Fibroblast of skin of abdomen (primary cell): ENCODE data around the gene PMP22.
"Not testable (repeated sequence)": the region's sequence is repeated elsewhere in the genome, so short reads cannot be mapped to it uniquely, and the experiment has no call there.

Experiments
- DNase-seq: peaks from one replicate; pipeline ENCODE4 v3.0.0-alpha.2; 2013

The PMP22 gene

GRCh38 chr17:15200574-15200973, 64.6 kb downstream of the PMP22 start:
- not testable (repeated sequence) for DNase-seq

GRCh38 chr17:15197229-15197628, 67.9 kb downstream of the PMP22 start:
- DNase-seq, result no peak

DNA sequence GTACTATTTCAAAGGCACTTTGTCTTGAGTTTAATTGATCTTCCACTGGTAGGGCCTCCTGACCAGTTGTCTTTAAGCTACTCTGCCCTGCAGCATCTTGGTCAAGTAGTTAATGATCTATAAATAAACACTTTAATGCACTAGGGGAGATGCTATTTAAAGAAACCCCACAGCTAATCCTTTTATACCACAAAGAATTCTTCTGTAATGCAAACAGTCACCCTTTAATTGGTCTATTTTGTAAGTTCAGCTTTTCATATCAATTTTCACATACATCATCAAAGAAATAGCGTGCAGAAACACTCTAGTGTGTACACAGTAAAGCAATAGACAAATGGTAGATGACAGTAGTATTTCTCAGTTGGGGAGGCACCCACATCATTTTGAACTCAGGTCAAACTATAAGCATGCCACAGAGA, 70.3 kb downstream of the PMP22 start:
- DNase-seq, result peak; percentile 61

DNA sequence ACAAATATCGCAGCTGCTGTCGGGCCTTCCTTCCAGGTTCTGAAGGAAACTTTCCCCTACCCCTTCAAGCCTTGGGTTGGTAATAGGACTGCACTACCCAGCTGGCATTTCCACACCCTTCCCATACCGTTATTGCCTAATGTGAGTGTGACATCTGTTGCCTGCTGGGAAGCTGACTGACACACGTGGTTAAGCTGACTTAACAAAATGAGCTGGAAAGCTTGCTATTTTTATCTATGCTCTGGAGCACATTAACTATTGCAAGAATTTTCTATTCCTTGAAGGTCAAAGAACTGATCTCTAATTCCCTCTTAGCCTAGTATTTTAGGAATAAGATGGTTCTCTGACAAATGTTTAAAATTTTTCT, 79.5 kb downstream of the PMP22 start:
- peak; percentile 80 for DNase-seq

DNA sequence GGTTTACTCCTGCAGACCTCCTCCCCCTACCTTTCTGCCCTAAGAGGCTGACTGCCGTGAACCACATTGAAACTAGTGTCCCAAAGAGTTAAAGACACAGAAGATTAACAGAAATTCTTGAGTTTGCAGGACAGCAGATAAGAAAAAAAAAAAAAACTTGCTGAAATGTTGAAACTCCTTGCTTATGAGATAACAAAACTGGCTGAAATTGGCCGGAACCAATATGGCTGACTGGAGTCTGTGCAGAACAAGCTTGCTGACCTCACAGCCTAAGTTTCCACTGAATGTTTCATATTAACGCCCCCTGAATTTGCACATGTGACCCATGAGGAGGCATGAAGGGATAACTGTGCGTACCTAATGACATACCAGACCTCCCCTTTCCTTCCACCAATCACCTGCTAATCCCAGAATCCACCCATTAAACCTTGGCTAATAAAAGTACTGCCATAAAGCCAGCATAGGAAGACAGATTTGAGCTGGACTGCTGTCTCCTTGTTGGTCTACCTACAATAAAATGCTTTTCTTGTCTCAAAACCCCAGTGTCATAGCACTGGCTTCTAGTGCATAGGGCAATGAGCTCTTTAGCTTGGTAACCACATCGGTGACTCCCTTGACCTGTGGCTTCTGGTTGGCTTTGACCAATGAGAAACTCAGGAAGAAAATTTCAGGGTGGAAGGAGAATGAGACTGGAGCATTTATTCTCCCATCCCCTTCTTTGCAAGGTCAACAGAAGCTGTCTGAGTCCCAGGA, 80.1 kb downstream of the PMP22 start:
- DNase-seq, result no peak

- no peak for DNase-seq
Measured at GRCh38 chr17:15181816-15182215, 83.3 kb downstream of the PMP22 start.

- no peak for DNase-seq
Measured at GRCh38 chr17:15181333-15181732, 83.8 kb downstream of the PMP22 start.

GRCh38 chr17:15180121-15180561, 85.0 kb downstream of the PMP22 start:
- DNase-seq, result no peak
